OCI-LY7 (cell line): ENCODE data around the gene IGF2BP2. TPM values are rescaled to one million over a fixed set of nuclear protein-coding genes. Genes with fewer than 3 reads are reported as not detected.

Experiments used
- BruUV-seq: library from RNA; stranded (reverse); fragments of 400-500 nt; replicated peaks from 2 replicates; lab custom pipeline; 2021; lab: Mats Ljungman, UMichigan
- CTCF ChIA-PET: fragments of 300-600 bp; sonication (Branson Sonifier 250); formaldehyde crosslinking; loops from one replicate; lab custom pipeline; 2022; ENCODE audit warnings: antibody characterized with exemption; ENCODE audit not compliant: unreplicated experiment; lab: Charles Lee
- POLR2A ChIA-PET: fragments of 300-600 bp; sonication (Branson Sonifier 250); formaldehyde crosslinking; loops from one replicate; lab custom pipeline; 2022; ENCODE audit warnings: antibody characterized with exemption; lab: Charles Lee
- DNase-seq: peaks from one replicate; pipeline ENCODE4 v3.0.0-alpha.2; 2015; ENCODE audit warnings: low spot score
- H2AFZ ChIP-seq: fragments of 200-600 bp; sonication (generic), shearing (Covaris generic); 2 replicates; pipeline ENCODE4 v1.6.1; 2014; ENCODE audit warnings: mild to moderate bottlenecking, antibody characterized with exemption, low read length, moderate library complexity
- H3K27ac ChIP-seq: fragments of 200-600 bp; sonication (generic); 2 replicates; pipeline ENCODE4 v1.5.1; 2014; ENCODE audit warnings: mixed run types, low read depth, mild to moderate bottlenecking, moderate library complexity, low read length, inconsistent platforms; ENCODE audit not compliant: poor library complexity, severe bottlenecking
- H3K36me3 ChIP-seq: fragments of 200-600 bp; sonication (generic); 2 replicates; pipeline ENCODE4 v1.6.1; 2014; ENCODE audit warnings: mild to moderate bottlenecking, antibody characterized with exemption, low read length, moderate library complexity, mixed read lengths; ENCODE audit not compliant: insufficient read depth
- H3K4me1 ChIP-seq: fragments of 200-600 bp; sonication (generic); 2 replicates; pipeline ENCODE4 v1.5.1; 2014; ENCODE audit warnings: mild to moderate bottlenecking, low read length; ENCODE audit not compliant: insufficient read depth, poor library complexity, severe bottlenecking
- H3K4me2 ChIP-seq: fragments of 200-600 bp; sonication (generic); 2 replicates; pipeline ENCODE4 v1.6.1; 2014; ENCODE audit warnings: mild to moderate bottlenecking, low read length
- H3K4me3 ChIP-seq: fragments of 200-600 bp; sonication (generic); 2 replicates; pipeline ENCODE4 v1.5.1; 2014; ENCODE audit warnings: mild to moderate bottlenecking, low read depth, low read length; ENCODE audit not compliant: poor library complexity, severe bottlenecking
- H3K79me2 ChIP-seq: fragments of 200-600 bp; sonication (generic); 2 replicates; pipeline ENCODE4 v1.6.1; 2016; ENCODE audit warnings: low read depth, mild to moderate bottlenecking, low read length, moderate library complexity, mixed read lengths; ENCODE audit not compliant: insufficient read depth
- H3K9me2 ChIP-seq: fragments of 200-600 bp; sonication (generic); 2 replicates; pipeline ENCODE4 v1.6.1; 2016; ENCODE audit warnings: mild to moderate bottlenecking, low read length, mixed read lengths; ENCODE audit not compliant: insufficient read depth
- H3K9me3 ChIP-seq: fragments of 200-600 bp; sonication (generic); 2 replicates; pipeline ENCODE4 v1.6.1; 2014; ENCODE audit warnings: mild to moderate bottlenecking, mixed run types, low read length, mixed read lengths
- H4K20me1 ChIP-seq: fragments of 200-600 bp; sonication (generic); 2 replicates; pipeline ENCODE4 v1.6.1; 2014; ENCODE audit warnings: mild to moderate bottlenecking, antibody characterized with exemption, low read length, moderate library complexity, mixed read lengths; ENCODE audit not compliant: insufficient read depth
- EZH2phosphoT487 ChIP-seq: fragments of 200-600 bp; sonication (generic); IDR thresholded peaks from 2 replicates; pipeline ENCODE4 v1.6.1; 2018; ENCODE audit warnings: low read depth, borderline replicate concordance, mild to moderate bottlenecking, mixed run types, antibody characterized with exemption, low read length, moderate library complexity, mixed read lengths
- intact Hi-C: fragments of 100-400 bp; cut with micrococcal nuclease; formaldehyde crosslinking; loops from one replicate; pipeline ENCODE4 v1.10.0; 2022; ENCODE audit not compliant: unreplicated experiment
- total RNA-seq, 2 experiments: library from RNA; depleted of rRNA in 1 of 2; stranded (reverse); fragments of >200 nt in 1 of 2; shearing (Covaris generic) in 1 of 2; gene quantifications; 2 replicates each; pipeline ENCODE4 v1.2.3, GENCODE V29; 2014 to 2022
- TF ChIP-seq, protein P1 (sequence below): fragments of 200-600 bp; sonication (generic); conservative IDR thresholded peaks from 2 replicates; pipeline ENCODE4 v1.5.1; 2014; ENCODE audit warnings: mild to moderate bottlenecking, antibody characterized with exemption, low read length, moderate library complexity, mixed read lengths

The IGF2BP2 gene
- total RNA-seq, 2 experiments from 2014 or later, result not detected

DNA sequence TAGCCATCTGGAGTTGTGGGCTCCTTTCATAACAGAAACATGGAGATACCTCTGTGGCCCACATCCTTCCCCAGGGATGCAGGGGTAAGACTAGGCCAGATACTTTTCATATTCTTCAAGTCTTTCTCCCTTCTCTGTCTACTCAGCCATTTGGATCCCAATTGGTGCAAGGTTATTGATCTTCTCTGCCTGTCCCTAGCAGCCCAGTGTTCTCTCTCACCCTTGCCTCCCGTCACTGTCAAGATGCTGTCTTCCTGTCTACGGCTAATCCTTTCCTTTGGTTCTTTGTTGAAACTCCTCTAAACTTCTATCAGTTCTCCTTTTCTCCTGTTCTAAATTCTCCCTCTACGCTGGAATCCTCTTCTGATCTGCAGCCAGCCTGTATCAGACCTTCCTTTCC is 187.5 kb downstream of the IGF2BP2 start:
- DNase-seq, result no peak
- POLR2A ChIA-PET, result no interaction called here
- no peak overlapping the region for H3K27ac ChIP-seq
- H3K4me3 ChIP-seq, result no peak overlapping the region
- no peaks in the 10 kb centered on the region for H3K4me1 ChIP-seq
- no peak overlapping the region for H3K4me2 ChIP-seq
- H3K9me3 ChIP-seq, result no peaks in the 10 kb centered on the region
- no peak overlapping the region for H2AFZ ChIP-seq
- CTCF ChIA-PET, result no interaction called here
- H3K36me3 ChIP-seq, result no peaks in the 10 kb centered on the region
- no peaks in the 10 kb centered on the region for H3K9me2 ChIP-seq
- intact Hi-C loops, result no loop called here
- TF ChIP-seq, protein P1, sequence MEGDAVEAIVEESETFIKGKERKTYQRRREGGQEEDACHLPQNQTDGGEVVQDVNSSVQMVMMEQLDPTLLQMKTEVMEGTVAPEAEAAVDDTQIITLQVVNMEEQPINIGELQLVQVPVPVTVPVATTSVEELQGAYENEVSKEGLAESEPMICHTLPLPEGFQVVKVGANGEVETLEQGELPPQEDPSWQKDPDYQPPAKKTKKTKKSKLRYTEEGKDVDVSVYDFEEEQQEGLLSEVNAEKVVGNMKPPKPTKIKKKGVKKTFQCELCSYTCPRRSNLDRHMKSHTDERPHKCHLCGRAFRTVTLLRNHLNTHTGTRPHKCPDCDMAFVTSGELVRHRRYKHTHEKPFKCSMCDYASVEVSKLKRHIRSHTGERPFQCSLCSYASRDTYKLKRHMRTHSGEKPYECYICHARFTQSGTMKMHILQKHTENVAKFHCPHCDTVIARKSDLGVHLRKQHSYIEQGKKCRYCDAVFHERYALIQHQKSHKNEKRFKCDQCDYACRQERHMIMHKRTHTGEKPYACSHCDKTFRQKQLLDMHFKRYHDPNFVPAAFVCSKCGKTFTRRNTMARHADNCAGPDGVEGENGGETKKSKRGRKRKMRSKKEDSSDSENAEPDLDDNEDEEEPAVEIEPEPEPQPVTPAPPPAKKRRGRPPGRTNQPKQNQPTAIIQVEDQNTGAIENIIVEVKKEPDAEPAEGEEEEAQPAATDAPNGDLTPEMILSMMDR, result no peak
- TF ChIP-seq EZH2phosphoT487, result no peak
- no peaks in the 10 kb centered on the region for H4K20me1 ChIP-seq
- no TSS peak for BruUV-seq
- no peaks in the 10 kb centered on the region for H3K79me2 ChIP-seq

DNA sequence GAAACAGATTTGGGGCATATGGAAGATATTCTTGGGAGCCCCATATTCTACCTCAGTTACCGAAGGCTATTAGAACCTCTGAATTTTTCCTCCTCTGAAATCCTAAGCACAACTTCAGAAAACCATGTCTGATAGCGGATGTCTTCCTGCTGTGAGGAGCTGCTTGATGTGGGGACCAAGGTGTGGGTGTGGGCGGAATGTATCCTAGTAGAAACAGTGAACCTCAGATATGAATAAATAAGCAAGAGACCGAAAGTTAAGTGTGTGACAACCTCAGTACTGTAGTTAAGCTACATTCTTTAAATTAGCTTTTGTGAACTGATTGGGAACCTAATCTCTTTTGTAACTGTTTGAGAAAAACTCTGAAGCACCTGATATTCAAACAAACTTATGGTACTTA is 191.8 kb downstream of the IGF2BP2 start:
- ChIA-PET POLR2A (interaction anchor here (0.7 to 1.0 kb wide), 2 partner anchors 9 to 263 kb away, joined by 3 to 5 read pairs; no protein-coding TSS in a partner anchor), CTCF (no interaction called here)
- no peak for DNase-seq

More for the DNA sequence above, 191.8 kb downstream of the IGF2BP2 start:
- TF ChIP-seq EZH2phosphoT487, result no peak
- TF ChIP-seq, protein P1, result no peak
- no TSS peak for BruUV-seq
- Histone ChIP-seq H3K79me2 (no peaks in the 10 kb centered on the region), H3K9me3 (no peaks in the 10 kb centered on the region), H3K9me2 (no peaks in the 10 kb centered on the region), H3K27ac (no peak overlapping the region), H2AFZ (no peak overlapping the region), H3K4me1 (no peaks in the 10 kb centered on the region), H4K20me1 (no peaks in the 10 kb centered on the region), H3K36me3 (peaks cover 33% of the 10 kb centered on the region), H3K4me2 (no peak overlapping the region), H3K4me3 (no peak overlapping the region)
- intact Hi-C loops, result no loop called here
